ENCODE data around the gene DUSP5.

DUSP5 gene

GRCh38 chr10:110502851-110503301 is 5.2 kb downstream of the DUSP5 start:
- TF ChIP-seq, protein P1, sequence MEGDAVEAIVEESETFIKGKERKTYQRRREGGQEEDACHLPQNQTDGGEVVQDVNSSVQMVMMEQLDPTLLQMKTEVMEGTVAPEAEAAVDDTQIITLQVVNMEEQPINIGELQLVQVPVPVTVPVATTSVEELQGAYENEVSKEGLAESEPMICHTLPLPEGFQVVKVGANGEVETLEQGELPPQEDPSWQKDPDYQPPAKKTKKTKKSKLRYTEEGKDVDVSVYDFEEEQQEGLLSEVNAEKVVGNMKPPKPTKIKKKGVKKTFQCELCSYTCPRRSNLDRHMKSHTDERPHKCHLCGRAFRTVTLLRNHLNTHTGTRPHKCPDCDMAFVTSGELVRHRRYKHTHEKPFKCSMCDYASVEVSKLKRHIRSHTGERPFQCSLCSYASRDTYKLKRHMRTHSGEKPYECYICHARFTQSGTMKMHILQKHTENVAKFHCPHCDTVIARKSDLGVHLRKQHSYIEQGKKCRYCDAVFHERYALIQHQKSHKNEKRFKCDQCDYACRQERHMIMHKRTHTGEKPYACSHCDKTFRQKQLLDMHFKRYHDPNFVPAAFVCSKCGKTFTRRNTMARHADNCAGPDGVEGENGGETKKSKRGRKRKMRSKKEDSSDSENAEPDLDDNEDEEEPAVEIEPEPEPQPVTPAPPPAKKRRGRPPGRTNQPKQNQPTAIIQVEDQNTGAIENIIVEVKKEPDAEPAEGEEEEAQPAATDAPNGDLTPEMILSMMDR (IDR thresholded peaks at IDR 0.05): no peak
- TF ChIP-seq ZFX (IDR thresholded peaks at IDR 0.05; ENCODE audit: borderline replicate concordance): no peak
- no peak overlapping the region for H3K27ac ChIP-seq

DNA sequence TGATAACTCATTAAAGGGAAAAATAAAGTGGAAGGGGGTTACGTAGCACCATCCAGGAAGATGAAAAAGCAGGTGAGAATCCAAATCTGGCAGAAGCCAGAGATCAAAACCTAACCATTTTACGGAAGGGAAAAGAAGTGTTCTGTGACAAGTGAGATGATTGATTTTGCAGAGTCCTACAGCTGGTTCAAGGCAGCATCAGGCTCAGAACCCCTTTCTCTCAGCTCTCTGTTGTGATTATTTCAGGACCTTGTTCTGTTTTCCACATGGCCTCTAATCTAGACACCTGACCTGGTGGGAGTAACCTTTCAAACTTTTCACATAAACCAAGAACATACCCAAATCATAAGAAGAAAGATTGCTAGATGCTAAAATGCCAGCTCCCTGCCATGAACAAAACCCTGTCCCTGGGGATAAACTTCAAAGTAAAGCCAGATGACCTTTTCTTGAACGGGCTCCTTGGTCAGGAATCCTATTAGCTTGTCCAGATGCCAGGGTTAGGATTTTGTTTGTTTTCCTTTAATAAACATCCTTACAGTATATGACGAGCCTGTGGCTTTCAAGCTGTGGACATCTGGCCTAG is 5.9 kb downstream of the DUSP5 start:
- H3K27ac ChIP-seq: no peak overlapping the region
- TF ChIP-seq, protein P1 (IDR thresholded peaks at IDR 0.05): no peak
- TF ChIP-seq ZFX (IDR thresholded peaks at IDR 0.05; ENCODE audit: borderline replicate concordance): no peak

- H3K27ac ChIP-seq: no peak overlapping the region
- TF ChIP-seq, protein P1 (IDR thresholded peaks at IDR 0.05): no peak
- no peak for TF ChIP-seq ZFX (IDR thresholded peaks at IDR 0.05; ENCODE audit: borderline replicate concordance)
Observed at GRCh38 chr10:110504111-110504735, 6.5 kb downstream of the DUSP5 start.

- TF ChIP-seq, protein P1 (IDR thresholded peaks at IDR 0.05): no peak
- TF ChIP-seq ZFX (IDR thresholded peaks at IDR 0.05; ENCODE audit: borderline replicate concordance): no peak
- no peak overlapping the region for H3K27ac ChIP-seq
Observed at GRCh38 chr10:110505130-110505770, 7.5 kb downstream of the DUSP5 start.

DNA sequence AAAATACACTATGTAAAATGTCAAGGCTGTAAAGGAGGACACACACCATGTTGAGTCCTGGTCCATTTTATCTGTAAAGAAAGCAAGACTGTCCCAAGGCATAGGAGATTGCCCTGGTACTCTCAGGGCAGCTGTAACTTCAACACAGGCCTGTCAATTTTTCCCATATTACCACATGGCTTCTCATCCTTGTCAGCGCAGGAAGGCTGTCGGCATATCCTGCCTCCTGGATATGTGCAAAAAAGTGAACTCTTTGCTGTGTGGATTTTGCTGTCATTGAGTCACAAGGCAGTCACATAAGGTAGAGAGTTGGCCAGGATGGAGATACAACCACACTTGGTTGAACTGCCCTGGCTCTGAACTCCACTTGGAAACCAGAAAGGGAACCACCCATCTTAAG is 8.7 kb downstream of the DUSP5 start:
- TF ChIP-seq, protein P1 (IDR thresholded peaks at IDR 0.05): no peak
- TF ChIP-seq ZFX (IDR thresholded peaks at IDR 0.05; ENCODE audit: borderline replicate concordance): no peak
- H3K27ac ChIP-seq: no peak overlapping the region

GRCh38 chr10:110507346-110507745 is 9.6 kb downstream of the DUSP5 start:
- TF ChIP-seq, protein P1 (IDR thresholded peaks at IDR 0.05): no peak
- no peak for TF ChIP-seq ZFX (IDR thresholded peaks at IDR 0.05; ENCODE audit: borderline replicate concordance)
- H3K27ac ChIP-seq: no peak overlapping the region

Data from 22Rv1 (cell line).